ENCODE results near the gene SLC43A2. TPM values are rescaled to one million over a fixed set of nuclear protein-coding genes. Genes with fewer than 3 reads are reported as not detected.

The SLC43A2 gene
- total and polyA plus RNA-seq, 10 of the 15 experiments (the other 5 are each of a cell fraction or from before 2014, with no cell fraction given) = 0.03 to 14.0 (median 5.3) TPM

- RAD21 ChIA-PET (ENCODE audit: unreplicated experiment) = no interaction called here
- Histone ChIP-seq H3K4me2 (ENCODE audit: control insufficient read depth, insufficient read depth) (no peak overlapping the region), H2AFZ (ENCODE audit: control insufficient read depth, low read depth, low read length) (no peak overlapping the region), H3K27me3 (replicated peaks in 1 of 2; ENCODE audit: control insufficient read depth in 2 of 2, insufficient read depth in 2 of 2, low read length in 1 of 2) (no peaks in the 10 kb centered on the region), H3K36me3 (ENCODE audit: control insufficient read depth in 2 of 2, insufficient read depth in 2 of 2, low read length in 1 of 2) (no peaks in the 10 kb centered on the region), H3K4me1 (ENCODE audit: control insufficient read depth, insufficient read depth, low read length) (no peaks in the 10 kb centered on the region), H4K20me1 (ENCODE audit: control insufficient read depth, insufficient read depth) (no peaks in the 10 kb centered on the region), H3K9me3 (replicated peaks; ENCODE audit: control insufficient read depth, insufficient read depth, low read length) (no peaks in the 10 kb centered on the region), H3K79me2 (ENCODE audit: control insufficient read depth, insufficient read depth, low read length) (no peaks in the 10 kb centered on the region), H3K4me3 (no peak overlapping the region), H3K9ac (ENCODE audit: control insufficient read depth, insufficient read depth, low read length) (no peak overlapping the region), H3K27ac (ENCODE audit: control insufficient read depth, insufficient read depth) (no peak overlapping the region)
- no peak for ATAC-seq
- no peak for DNase-seq (ENCODE audit: low read depth, low spot score)
- in situ Hi-C loops (cut with MboI) = no loop called here
- no TSS peak for BruUV-seq (replicated peaks)
- SMC1A ChIA-PET (ENCODE audit: uncharacterized antibody, unreplicated experiment) = interaction anchor here (0.8 to 2.6 kb wide), 3 partner anchors 8 to 14 kb away, joined by 3 to 5 read pairs (median 4); no protein-coding TSS in a partner anchor
- TF ChIP-seq ZNF687 (IDR thresholded peaks at IDR 0.05) = no peak
- no peak for TF ChIP-seq ZNF24 (IDR thresholded peaks at IDR 0.05)
- no peak for TF ChIP-seq SRF (IDR thresholded peaks at IDR 0.05; ENCODE audit: low read depth in 2 of 2, low read length in 2 of 2)
- no peak for TF ChIP-seq E2F4 (IDR thresholded peaks at IDR 0.05; ENCODE audit: low read depth, low read length)
- no peak for TF ChIP-seq IKZF2 (IDR thresholded peaks at IDR 0.05)
- TF ChIP-seq SREBF2 (IDR thresholded peaks at IDR 0.05; ENCODE audit: low read length) = no peak
- TF ChIP-seq USF1 (IDR thresholded peaks at IDR 0.05; ENCODE audit: borderline replicate concordance, extremely low read length, insufficient read depth, low read depth, low read length) = no peak
- no peak for TF ChIP-seq CREB1 (IDR thresholded peaks at IDR 0.05; ENCODE audit: low read depth)
- no peak for TF ChIP-seq CEBPZ (IDR thresholded peaks at IDR 0.05; ENCODE audit: low read depth, low read length)
- no peak for TF ChIP-seq ASH2L (IDR thresholded peaks at IDR 0.05; ENCODE audit: borderline replicate concordance, low read depth)
- TF ChIP-seq RCOR1 (conservative IDR thresholded peaks at IDR 0.05; ENCODE audit: low read depth, low read length) = no peak
- TF ChIP-seq SMC3 (IDR thresholded peaks at IDR 0.05; ENCODE audit: borderline replicate concordance, low read length) = no peak
- no peak for TF ChIP-seq MYC (IDR thresholded peaks at IDR 0.05; ENCODE audit: insufficient read depth, insufficient read length, insufficient replicate concordance, low read length, severe bottlenecking)
- intact Hi-C loops (cut with micrococcal nuclease; ENCODE audit: unreplicated experiment) = no loop called here
- POLR2A ChIA-PET = interaction anchor here (0.5 to 0.9 kb wide), 3 partner anchors 10 to 101 kb away, joined by 3 to 9 read pairs (median 3); no protein-coding TSS in a partner anchor
- CTCF ChIA-PET = interaction anchor here (1.0 to 1.2 kb wide), 2 partner anchors 10 to 11 kb away, joined by 3 read pairs; no protein-coding TSS in a partner anchor
- WGBS (ENCODE audit: insufficient coverage, insufficient replicate concordance, low lambda C conversion rate, missing lambda C conversion rate) = 87% methylated on average over 13 of the region's 13 CpGs
- FAIRE-seq = no peak
These were observed 12.5 kb downstream of the SLC43A2 start for GRCh38 chr17:1616101-1616500.

Measured in GM12878 (cell line).